Stimulated activated CD8-positive, alpha-beta memory T cell treated with anti-CD3 and anti-CD28 coated beads, Interleukin-4, amount 100 ng/mL, for 1 hour (primary cell): ENCODE results near the gene KLF11.

ENCODE experiments used
- DNase-seq, 2 donors: peaks; one replicate each; pipeline ENCODE4 v3.0.0-alpha.2; 2020; ENCODE audit warnings: low read depth in 2 of 2, low spot score in 1 of 2

Gene KLF11

GRCh38 chr2:10041711-10042110, 1.6 kb upstream of the KLF11 start:
- no peak for DNase-seq

DNA sequence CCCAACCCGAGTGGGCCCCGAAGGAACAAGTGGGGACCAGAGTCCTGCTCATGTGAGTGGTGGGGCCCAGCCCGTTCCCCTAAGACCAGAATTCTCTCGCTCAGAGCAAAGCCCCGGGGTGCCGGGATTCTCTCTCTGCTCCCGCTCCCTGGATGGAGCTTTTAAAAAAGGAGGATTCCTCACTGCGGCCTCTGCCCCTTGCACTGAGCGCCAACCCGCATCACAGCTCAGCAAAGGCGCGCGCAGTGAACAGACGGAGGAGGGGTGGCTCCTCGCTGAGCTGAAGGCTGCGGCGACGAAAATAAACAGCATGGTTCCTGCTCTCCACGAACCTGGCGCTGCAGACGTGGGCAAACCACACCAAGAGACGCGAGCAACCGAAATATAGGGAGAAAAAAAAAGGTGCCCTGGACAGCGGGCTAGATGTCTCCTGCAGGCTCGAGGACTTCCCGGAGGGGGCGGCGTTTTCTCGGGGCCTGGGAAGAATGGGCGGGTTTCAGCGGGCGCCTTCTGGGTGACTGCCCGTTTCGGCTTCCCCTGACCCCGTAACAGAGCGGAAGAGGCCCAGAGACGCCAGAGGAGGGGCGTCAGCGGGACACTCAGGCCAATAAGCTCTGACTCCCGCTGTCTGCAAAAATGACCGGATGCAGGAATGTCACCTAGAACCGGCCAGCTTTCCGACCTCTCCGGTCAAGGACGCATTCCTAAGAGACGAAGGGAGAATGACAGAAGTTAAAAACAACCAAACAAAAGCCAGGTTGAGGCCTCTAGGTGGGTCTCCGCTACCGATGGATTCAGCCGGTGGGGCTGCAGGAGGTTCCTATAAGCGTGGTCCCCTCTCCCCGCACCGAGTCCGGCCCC, 819 bp upstream of the KLF11 start:
- peak in 1 of 2 donors; percentile 12 for DNase-seq

- DNase-seq = peak; percentile 65 to 94
These were observed 704 bp downstream of the KLF11 start for GRCh38 chr2:10043906-10044601.

GRCh38 chr2:10045561-10046355, 2.4 kb downstream of the KLF11 start:
- DNase-seq = no peak

- no peak for DNase-seq
These were observed 3.6 kb downstream of the KLF11 start for GRCh38 chr2:10046931-10047330.

DNA sequence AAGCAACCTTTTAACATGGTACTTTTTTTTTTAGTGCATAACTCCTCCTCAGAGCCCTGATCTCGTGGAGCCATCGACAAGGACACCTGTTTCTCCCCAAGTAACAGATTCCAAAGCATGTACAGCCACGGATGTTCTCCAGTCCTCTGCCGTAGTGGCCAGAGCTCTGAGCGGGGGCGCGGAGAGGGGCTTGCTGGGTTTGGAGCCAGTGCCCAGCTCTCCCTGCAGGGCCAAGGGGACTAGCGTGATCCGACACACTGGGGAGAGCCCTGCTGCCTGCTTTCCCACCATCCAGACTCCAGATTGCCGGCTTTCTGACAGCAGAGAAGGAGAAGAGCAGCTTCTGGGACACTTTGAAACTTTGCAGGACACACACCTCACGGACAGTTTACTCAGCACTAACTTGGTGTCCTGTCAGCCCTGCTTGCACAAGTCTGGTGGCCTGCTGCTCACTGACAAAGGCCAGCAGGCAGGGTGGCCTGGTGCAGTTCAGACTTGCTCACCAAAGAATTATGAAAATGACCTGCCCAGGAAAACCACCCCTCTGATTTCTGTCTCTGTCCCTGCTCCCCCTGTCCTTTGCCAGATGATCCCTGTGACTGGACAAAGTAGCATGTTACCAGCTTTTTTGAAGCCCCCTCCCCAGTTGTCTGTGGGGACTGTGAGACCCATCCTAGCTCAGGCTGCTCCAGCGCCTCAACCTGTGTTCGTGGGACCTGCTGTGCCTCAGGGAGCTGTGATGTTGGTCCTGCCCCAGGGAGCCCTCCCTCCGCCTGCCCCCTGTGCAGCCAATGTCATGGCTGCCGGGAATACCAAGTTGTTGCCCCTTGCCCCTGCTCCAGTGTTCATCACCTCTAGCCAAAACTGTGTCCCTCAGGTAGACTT, 4.5 kb downstream of the KLF11 start:
- no peak for DNase-seq

DNA sequence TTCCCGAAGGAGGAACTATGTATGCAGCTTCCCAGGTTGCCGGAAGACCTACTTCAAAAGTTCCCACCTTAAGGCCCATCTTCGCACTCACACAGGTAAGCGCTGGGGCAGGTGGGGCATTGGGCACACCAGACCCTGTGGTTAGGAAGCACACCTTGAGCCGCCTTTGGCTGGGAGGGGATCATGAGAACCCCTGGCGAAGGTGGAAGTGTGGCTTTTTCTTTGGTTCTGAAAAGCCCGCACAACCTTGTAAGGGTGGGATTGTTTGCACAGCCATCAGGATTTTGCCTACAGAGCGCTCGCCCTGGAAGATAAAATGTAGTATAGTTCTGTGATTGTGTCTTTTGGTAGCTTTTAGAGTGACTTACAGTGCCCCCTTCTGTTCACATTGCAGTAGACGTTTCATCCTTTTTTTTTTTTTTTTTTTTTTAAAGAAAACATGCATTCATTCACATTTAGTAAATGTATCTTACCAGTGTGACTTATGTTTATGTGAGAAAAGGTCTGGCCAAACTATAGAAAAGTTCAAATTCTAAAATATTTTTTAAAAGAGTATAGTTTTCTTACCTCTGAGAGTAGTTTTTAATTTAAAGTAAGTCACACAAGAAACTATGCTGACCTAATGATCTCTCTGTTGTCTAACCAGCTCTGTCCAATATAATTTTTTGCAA, 5.3 kb downstream of the KLF11 start:
- DNase-seq = no peak

DNA sequence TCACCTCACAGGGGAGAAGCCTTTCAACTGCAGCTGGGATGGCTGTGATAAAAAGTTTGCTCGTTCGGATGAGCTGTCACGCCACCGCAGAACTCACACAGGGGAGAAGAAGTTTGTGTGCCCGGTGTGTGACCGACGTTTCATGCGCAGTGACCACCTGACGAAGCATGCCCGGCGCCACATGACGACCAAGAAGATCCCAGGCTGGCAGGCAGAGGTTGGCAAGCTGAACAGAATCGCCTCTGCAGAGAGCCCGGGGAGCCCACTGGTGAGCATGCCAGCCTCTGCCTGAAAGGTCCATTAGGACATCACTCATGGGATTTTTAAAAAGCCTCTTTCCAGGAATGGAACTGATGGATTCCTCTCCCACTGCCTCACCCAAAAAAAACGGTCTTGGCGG, 8.9 kb downstream of the KLF11 start:
- DNase-seq = no peak

DNA sequence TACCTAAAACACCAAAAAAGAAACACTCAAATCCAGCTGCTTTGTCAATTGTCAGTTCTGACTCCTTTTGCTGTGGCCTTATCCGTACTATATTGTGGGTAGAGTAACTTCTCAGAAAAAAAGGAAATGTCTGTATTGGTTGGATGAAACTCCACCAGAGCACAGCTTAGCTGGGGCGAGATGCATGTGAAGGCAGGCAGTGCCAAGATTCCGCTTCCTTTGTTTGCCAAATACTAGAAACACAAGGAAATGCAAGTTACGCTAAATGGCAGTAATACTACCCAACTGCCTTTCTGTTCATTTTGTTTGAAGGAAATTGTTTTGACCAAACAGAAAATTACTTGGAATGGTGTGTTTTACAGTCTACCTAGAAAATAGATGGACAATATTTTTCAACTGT, 10.0 kb downstream of the KLF11 start:
- no peak for DNase-seq

DNA sequence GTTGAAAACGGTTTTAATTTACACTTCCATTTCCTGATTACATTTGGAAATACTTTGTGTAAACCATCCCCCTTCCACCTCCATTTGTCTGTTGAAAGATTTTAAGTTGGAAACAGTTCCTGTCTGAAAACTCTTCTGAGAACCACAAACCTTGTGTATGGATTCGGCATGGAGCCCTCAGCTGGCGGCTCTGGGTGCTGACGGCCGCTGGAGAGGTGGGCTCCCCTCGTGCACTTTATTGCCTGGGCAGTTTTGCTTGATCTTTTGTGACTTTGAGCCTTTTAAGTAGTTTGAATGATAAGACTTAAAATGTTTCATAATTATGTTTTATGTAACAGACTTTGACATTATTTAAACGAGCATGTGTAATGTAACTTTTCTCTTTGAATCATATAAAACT, 11.1 kb downstream of the KLF11 start:
- no peak for DNase-seq

GRCh38 chr2:10054976-10055375, 11.6 kb downstream of the KLF11 start:
- no peak for DNase-seq

DNA sequence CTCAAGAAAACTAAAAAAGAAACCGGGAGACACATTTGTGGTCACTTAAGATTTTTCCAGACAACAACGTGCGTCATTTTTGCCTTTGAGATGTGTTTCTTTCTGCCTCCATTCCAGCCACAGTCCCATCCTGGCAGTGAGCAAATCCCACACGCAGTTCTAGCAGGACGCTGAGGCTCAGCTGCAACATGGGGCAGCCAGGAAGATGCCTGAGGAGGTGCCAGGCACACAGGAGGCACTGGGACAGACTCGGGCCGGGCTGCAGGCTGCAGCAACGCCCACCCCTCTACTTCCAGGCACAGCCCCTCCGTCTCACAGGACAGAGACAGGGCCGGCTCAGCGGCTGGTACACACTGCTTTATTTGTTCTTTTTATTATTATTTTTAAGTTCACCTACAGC, 13.1 kb downstream of the KLF11 start:
- no peak for DNase-seq

DNA sequence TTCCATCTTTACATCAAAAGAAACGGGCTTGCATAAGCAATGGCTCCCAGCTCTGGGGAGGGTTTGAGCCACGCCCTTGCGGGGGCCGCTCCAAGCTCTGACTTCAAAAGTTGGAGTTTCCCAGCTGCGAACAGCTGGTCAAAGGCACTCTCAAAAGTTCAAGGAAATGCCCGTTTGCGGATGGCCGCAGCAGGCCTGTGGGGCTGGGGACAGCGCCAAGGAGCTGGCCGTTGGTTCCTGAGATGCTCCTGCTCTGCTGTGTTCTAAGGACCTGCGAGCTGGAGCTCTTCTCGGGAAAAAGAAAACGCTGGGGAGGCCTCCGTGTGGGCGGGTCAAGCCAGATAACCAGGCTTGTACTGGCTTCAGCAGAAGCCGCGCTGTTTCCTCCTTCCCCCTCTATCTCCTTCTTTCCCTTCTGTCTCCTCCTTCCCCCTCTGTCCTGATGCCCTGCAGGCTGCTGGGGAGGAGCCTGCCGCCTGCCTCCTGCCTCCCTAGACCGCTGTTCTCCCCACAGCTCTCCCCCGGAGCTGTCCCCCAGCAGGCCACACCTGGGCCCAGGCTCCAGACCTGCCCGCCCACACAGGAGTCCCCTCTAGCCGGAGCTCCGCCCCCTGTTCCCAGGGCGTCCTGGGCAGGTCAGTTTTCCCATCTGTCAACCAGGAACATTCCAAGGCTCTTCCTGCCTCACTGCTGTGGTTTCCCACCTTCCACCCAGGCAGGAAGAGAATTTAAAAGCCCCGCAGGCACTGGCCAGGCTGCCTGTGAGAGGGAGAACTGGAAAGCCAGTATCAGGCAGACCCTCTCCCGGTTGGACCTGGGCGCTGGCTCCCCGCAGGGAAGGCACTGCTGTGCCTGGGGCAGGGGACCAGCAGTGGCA, 14.1 kb downstream of the KLF11 start:
- no peak for DNase-seq

DNA sequence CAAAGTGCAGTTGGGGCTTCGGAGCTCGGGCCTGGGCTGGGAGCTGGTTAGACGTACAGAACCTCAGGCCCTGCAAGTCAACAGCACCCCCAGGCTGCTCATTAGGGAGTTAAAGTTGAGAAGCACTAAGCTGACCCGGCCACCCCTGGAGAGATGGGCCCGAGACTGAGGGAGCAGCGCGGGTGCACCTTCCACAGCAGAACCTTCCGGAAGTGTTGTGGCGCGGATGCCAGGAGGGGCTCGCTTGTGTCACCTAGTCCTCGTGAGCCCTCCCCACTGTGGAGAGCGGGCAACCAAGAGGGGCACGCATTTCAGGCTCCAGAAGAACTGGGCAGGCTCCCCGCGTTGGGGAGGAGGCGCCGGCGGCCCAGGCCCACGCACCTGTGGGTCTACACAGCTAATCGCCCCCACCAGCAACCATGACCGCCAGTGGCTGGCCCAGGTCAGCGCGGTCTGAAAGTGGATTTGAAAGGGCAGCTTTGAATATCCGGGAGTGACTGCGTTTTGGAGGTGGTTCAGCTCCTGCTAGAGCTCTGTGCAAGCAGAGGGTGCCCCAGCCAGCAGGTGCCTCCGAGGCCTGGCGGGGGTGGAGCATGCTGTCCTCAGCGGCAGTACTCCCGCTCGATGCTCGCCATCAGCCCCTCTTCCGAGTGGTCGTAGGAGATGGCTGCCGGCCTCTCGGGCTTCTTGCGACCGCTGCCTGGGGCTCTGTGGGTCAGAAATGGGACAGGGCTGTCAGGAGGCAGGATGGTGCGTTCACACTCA, 15.1 kb downstream of the KLF11 start:
- DNase-seq = no peak

DNA sequence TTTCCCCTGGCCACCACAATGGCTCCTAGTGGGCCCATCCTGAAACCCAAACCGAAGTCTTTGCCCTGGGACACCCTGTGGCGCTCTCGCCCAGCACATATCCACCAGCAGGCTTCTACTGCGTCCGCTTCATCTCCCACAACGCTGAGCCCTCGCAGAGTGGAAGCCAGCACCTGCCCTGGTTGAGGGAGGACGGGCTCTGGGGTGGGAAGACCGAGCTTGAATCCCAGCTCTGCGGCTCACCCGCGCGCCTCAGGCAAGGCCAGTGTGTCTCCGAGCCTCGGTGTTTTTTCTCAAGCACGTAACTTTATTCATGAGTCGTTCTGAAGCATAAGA, 15.6 kb downstream of the KLF11 start:
- no peak for DNase-seq

- no peak for DNase-seq
These were observed 16.4 kb downstream of the KLF11 start for GRCh38 chr2:10059552-10060335.

GRCh38 chr2:10061221-10061925, 18.0 kb downstream of the KLF11 start:
- DNase-seq = no peak
